Large intestine (tissue), 3 donors: ENCODE data around the gene NRP2. TPM values are rescaled to one million over a fixed set of nuclear protein-coding genes. Genes with fewer than 3 reads are reported as not detected.

ENCODE experiments used
- DNase-seq, 2 donors: peaks; one replicate each; pipeline versions ENCODE4 v3.0.0 to v3.0.0-alpha.2; 2013
- H3K27ac ChIP-seq: one replicate; pipeline ENCODE4 v1.5.1; 2013; ENCODE audit warnings: low read length
- H3K27me3 ChIP-seq: 2 replicates; pipeline ENCODE4 v1.6.1; 2013; ENCODE audit warnings: low read length; ENCODE audit not compliant: control insufficient read depth, insufficient read depth
- H3K36me3 ChIP-seq: 2 replicates; pipeline ENCODE4 v1.6.1; 2013; ENCODE audit warnings: low read length; ENCODE audit not compliant: control insufficient read depth, insufficient read depth
- H3K4me1 ChIP-seq: one replicate; pipeline ENCODE4 v1.6.1; 2013; ENCODE audit warnings: low read length; ENCODE audit not compliant: control insufficient read depth, insufficient read depth
- H3K4me3 ChIP-seq: one replicate; pipeline ENCODE4 v1.5.1; 2013; ENCODE audit warnings: low read length
- H3K9me3 ChIP-seq: one replicate; pipeline ENCODE4 v1.6.1; 2013; ENCODE audit warnings: mild to moderate bottlenecking, low read depth, low read length, moderate library complexity; ENCODE audit not compliant: control insufficient read depth
- WGBS: methylation state at CpG from one replicate; pipeline ENCODE4 v1.1.5; 2013; ENCODE audit warnings: low lambda C conversion rate; ENCODE audit not compliant: insufficient coverage; 5-methylcytosine and 5-hydroxymethylcytosine counted together
- polyA plus RNA-seq: library from polyadenylated mRNA; unstranded; fragments of 120-200 nt; gene quantifications from one replicate; pipeline ENCODE4 v1.2.1, GENCODE V29; 2013

The NRP2 gene
- polyA plus RNA-seq, 1 donor, result 37.2 TPM

GRCh38 chr2:205744074-205744591, 61.8 kb downstream of the NRP2 start:
- H3K36me3 ChIP-seq, result peaks cover 12% of the 10 kb centered on the region

GRCh38 chr2:205745661-205746419, 63.5 kb downstream of the NRP2 start:
- no peak overlapping the region for H3K4me3 ChIP-seq
- DNase-seq, result no peak
- H3K9me3 ChIP-seq, result no peaks in the 10 kb centered on the region
- H3K36me3 ChIP-seq, result peaks cover 13% of the 10 kb centered on the region
- WGBS, result no CpG with 5 or more reads among the region's 14 CpGs
- H3K27ac ChIP-seq, result no peak overlapping the region
- peaks cover 6% of the 10 kb centered on the region for H3K4me1 ChIP-seq
- no peaks in the 10 kb centered on the region for H3K27me3 ChIP-seq

More at GRCh38 chr2:205744074-205744591, 61.8 kb downstream of the NRP2 start:
- Histone ChIP-seq H3K27me3 (no peaks in the 10 kb centered on the region), H3K27ac (no peak overlapping the region), H3K4me3 (no peak overlapping the region), H3K4me1 (peaks cover 6% of the 10 kb centered on the region), H3K9me3 (no peaks in the 10 kb centered on the region)
- peak in 1 of 2 donors; percentile 49 for DNase-seq
- 80% methylated on average over 1 of the region's 7 CpGs for WGBS

GRCh38 chr2:205746420-205746785, 64.1 kb downstream of the NRP2 start:
- WGBS, result no CpG with 5 or more reads among the region's 7 CpGs
- no peak for DNase-seq
- no peak overlapping the region for H3K27ac ChIP-seq
- H3K36me3 ChIP-seq, result peaks cover 13% of the 10 kb centered on the region
- no peaks in the 10 kb centered on the region for H3K27me3 ChIP-seq
- H3K4me1 ChIP-seq, result peaks cover 6% of the 10 kb centered on the region
- no peak overlapping the region for H3K4me3 ChIP-seq
- no peaks in the 10 kb centered on the region for H3K9me3 ChIP-seq

GRCh38 chr2:205747829-205748386, 65.6 kb downstream of the NRP2 start:
- 52% methylated on average over 6 of the region's 11 CpGs for WGBS
- Histone ChIP-seq H3K4me1 (peaks cover 6% of the 10 kb centered on the region), H3K9me3 (no peaks in the 10 kb centered on the region), H3K4me3 (no peak overlapping the region), H3K27ac (no peak overlapping the region), H3K27me3 (no peaks in the 10 kb centered on the region), H3K36me3 (peaks cover 16% of the 10 kb centered on the region)
- DNase-seq, result no peak

GRCh38 chr2:205748639-205749038, 66.3 kb downstream of the NRP2 start:
- no peaks in the 10 kb centered on the region for H3K9me3 ChIP-seq
- no peaks in the 10 kb centered on the region for H3K27me3 ChIP-seq
- no peak for DNase-seq
- H3K4me1 ChIP-seq, result peaks cover 6% of the 10 kb centered on the region
- peaks cover 11% of the 10 kb centered on the region for H3K36me3 ChIP-seq
- no CpG with 5 or more reads among the region's 2 CpGs for WGBS
- no peak overlapping the region for H3K27ac ChIP-seq
- H3K4me3 ChIP-seq, result no peak overlapping the region

- DNase-seq, result no peak
- H3K4me1 ChIP-seq, result peaks cover 9% of the 10 kb centered on the region
- no peaks in the 10 kb centered on the region for H3K27me3 ChIP-seq
- H3K9me3 ChIP-seq, result no peaks in the 10 kb centered on the region
- H3K27ac ChIP-seq, result no peak overlapping the region
- H3K36me3 ChIP-seq, result peaks cover 11% of the 10 kb centered on the region
- WGBS, result no CpG with 5 or more reads among the region's 6 CpGs
- H3K4me3 ChIP-seq, result no peak overlapping the region
Measured at GRCh38 chr2:205749078-205749477, 66.8 kb downstream of the NRP2 start.

GRCh38 chr2:205750797-205751196, 68.5 kb downstream of the NRP2 start:
- no peak overlapping the region for H3K4me3 ChIP-seq
- 71% methylated on average over 1 of the region's 3 CpGs for WGBS
- H3K9me3 ChIP-seq, result no peaks in the 10 kb centered on the region
- peaks cover 7% of the 10 kb centered on the region for H3K36me3 ChIP-seq
- no peak for DNase-seq
- H3K4me1 ChIP-seq, result peaks cover 13% of the 10 kb centered on the region
- H3K27me3 ChIP-seq, result no peaks in the 10 kb centered on the region
- no peak overlapping the region for H3K27ac ChIP-seq

GRCh38 chr2:205751569-205752031, 69.3 kb downstream of the NRP2 start:
- Histone ChIP-seq H3K4me1 (peaks cover 13% of the 10 kb centered on the region), H3K27ac (no peak overlapping the region), H3K9me3 (no peaks in the 10 kb centered on the region), H3K4me3 (no peak overlapping the region), H3K27me3 (no peaks in the 10 kb centered on the region), H3K36me3 (peaks cover 7% of the 10 kb centered on the region)
- no CpG with 5 or more reads among the region's 5 CpGs for WGBS
- no peak for DNase-seq

- DNase-seq, result no peak
- Histone ChIP-seq H3K27me3 (no peaks in the 10 kb centered on the region), H3K36me3 (peaks cover 7% of the 10 kb centered on the region), H3K9me3 (no peaks in the 10 kb centered on the region), H3K4me3 (no peak overlapping the region), H3K27ac (no peak overlapping the region), H3K4me1 (peaks cover 13% of the 10 kb centered on the region)
- WGBS, result no CpG with 5 or more reads among the region's 4 CpGs
Measured at GRCh38 chr2:205752296-205752820, 70.1 kb downstream of the NRP2 start.

GRCh38 chr2:205752924-205753323, 70.6 kb downstream of the NRP2 start:
- WGBS, result 94% methylated on average over 2 of the region's 8 CpGs

More at GRCh38 chr2:205752924-205753323, 70.6 kb downstream of the NRP2 start:
- Histone ChIP-seq H3K9me3 (no peaks in the 10 kb centered on the region), H3K36me3 (peaks cover 7% of the 10 kb centered on the region), H3K27me3 (no peaks in the 10 kb centered on the region), H3K4me1 (peaks cover 13% of the 10 kb centered on the region), H3K4me3 (no peak overlapping the region), H3K27ac (no peak overlapping the region)
- DNase-seq, result no peak
